Measurements from ENCODE around the gene FBXO48.

- TF ChIP-seq GATA2 (IDR thresholded peaks at IDR 0.05; ENCODE audit: low read depth, low read length) (no peak), GATA3 (IDR thresholded peaks at IDR 0.05; ENCODE audit: low read depth, low read length) (no peak)
Measured at GRCh38 chr2:68411397-68412126, 55.5 kb downstream of the FBXO48 start.

All from SH-SY5Y (cell line).